ENCODE results near the gene KCNA3.

DNA sequence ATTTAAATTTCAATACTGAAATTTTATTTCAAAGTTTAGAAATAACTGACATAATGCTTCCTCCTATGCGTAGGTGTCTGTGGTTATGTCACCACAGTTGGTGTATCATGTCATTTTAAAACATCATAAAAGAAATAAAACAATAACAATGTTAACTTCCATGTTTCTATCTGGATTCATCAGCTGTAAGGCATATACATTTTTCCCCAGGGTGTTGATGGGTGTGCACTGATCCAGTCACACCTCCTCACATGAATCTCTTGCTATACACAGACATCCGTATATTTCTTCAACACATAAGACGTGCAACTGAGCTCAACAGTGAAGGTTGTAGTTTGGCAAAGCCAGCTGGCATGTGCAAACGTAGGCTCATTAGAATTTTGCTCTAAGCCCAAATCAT is 6.2 kb downstream of the KCNA3 start:
- TF ChIP-seq EP300 (IDR thresholded peaks at IDR 0.05; ENCODE audit: low read depth) (no peak), POLR2A (IDR thresholded peaks at IDR 0.05) (no peak), POLR2AphosphoS5 (IDR thresholded peaks at IDR 0.05) (no peak)
- TF ChIP-seq, protein P1, sequence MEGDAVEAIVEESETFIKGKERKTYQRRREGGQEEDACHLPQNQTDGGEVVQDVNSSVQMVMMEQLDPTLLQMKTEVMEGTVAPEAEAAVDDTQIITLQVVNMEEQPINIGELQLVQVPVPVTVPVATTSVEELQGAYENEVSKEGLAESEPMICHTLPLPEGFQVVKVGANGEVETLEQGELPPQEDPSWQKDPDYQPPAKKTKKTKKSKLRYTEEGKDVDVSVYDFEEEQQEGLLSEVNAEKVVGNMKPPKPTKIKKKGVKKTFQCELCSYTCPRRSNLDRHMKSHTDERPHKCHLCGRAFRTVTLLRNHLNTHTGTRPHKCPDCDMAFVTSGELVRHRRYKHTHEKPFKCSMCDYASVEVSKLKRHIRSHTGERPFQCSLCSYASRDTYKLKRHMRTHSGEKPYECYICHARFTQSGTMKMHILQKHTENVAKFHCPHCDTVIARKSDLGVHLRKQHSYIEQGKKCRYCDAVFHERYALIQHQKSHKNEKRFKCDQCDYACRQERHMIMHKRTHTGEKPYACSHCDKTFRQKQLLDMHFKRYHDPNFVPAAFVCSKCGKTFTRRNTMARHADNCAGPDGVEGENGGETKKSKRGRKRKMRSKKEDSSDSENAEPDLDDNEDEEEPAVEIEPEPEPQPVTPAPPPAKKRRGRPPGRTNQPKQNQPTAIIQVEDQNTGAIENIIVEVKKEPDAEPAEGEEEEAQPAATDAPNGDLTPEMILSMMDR (IDR thresholded peaks at IDR 0.05) = no peak

Measured in transverse colon (tissue), 4 donors.